Measurements from ENCODE around the gene RPS19BP1. TPM values are rescaled to one million over a fixed set of nuclear protein-coding genes. Genes with fewer than 3 reads are reported as not detected.

RPS19BP1 gene
- total RNA-seq, 4 donors from 2014 or later, result 103 to 157 (median 133) TPM

GRCh38 chr22:39486951-39487825 is 45.4 kb downstream of the RPS19BP1 start:
- TF ChIP-seq CTCF (IDR thresholded peaks at IDR 0.05), result no peak
- DNase-seq (ENCODE audit: low spot score) (no peak), ATAC-seq (ENCODE audit: low FRiP score) (no peak)

GRCh38 chr22:39482768-39483167 is 49.8 kb downstream of the RPS19BP1 start:
- TF ChIP-seq CTCF (IDR thresholded peaks at IDR 0.05), result no peak
- no peak for DNase-seq (ENCODE audit: low spot score)
- ATAC-seq (ENCODE audit: low FRiP score), result no peak

DNA sequence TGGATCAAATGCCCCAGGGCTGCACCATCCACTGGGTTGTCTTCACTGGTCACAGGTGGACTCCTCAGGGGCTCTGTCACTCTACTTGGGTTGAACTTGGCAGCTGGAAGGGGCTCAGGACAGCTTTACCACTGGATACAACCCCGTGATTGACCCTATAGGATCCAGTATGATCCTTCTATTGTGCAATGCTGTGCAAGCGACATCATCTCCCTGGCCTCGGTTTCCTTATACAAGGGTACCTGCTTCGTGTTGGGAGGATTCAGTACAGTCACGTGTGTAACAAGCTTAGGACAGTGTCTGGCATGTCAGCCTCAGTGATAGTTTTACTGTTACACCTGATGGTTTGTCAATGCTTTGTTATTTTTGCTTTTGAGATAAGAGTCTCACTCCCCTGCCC is 51.0 kb downstream of the RPS19BP1 start:
- DNase-seq (ENCODE audit: low spot score), result no peak
- no peak for ATAC-seq (ENCODE audit: low FRiP score)
- TF ChIP-seq CTCF (IDR thresholded peaks at IDR 0.05), result no peak

DNA sequence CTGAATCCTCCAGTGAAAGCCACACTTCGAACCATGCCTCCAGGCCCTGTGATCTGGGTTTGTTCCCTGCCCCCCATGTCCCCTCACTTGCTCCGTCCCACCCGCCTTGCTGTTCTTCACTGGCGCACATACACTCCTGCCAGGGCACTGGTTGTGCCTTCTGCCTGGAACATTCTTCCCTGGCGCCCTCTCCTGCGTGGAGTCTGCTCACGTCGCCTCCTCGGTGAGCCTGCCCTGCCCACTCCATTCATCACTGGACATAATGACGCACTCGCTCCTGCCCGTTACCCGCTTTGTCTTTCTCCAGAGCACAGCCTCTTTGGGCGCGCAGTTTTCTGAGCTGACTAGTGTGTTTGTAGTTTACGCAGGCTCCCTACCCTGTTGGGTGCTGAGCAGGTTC is 51.5 kb downstream of the RPS19BP1 start:
- TF ChIP-seq CTCF (IDR thresholded peaks at IDR 0.05), result no peak
- ATAC-seq (ENCODE audit: low FRiP score) (no peak), DNase-seq (ENCODE audit: low spot score) (no peak)

GRCh38 chr22:39480557-39480956 is 52.0 kb downstream of the RPS19BP1 start:
- DNase-seq (ENCODE audit: low spot score) (no peak), ATAC-seq (ENCODE audit: low FRiP score) (no peak)
- TF ChIP-seq CTCF (IDR thresholded peaks at IDR 0.05), result no peak

GRCh38 chr22:39479254-39479653 is 53.3 kb downstream of the RPS19BP1 start:
- no peak for TF ChIP-seq CTCF (IDR thresholded peaks at IDR 0.05)
- DNase-seq (ENCODE audit: low spot score), result no peak
- ATAC-seq (ENCODE audit: low FRiP score), result no peak

Other genes with a start within 250 kb of the RPS19BP1 start
- gene RPL3, start 213.1 kb downstream of the RPS19BP1 start, total RNA-seq, result 1,000 to 10,000 TPM; 1,543 to 2,117 (median 1,973) TPM
- 10 to 100 TPM in 2 of 4 donors, 1 to 10 TPM in 2; 4.4 to 11.0 (median 9.9) TPM for gene SYNGR1, start 182.8 kb downstream of the RPS19BP1 start, total RNA-seq
- gene TAB1, start 133.0 kb downstream of the RPS19BP1 start, total RNA-seq, result 10 to 100 TPM in 3 of 4 donors, 1 to 10 TPM in 1; 7.6 to 14.5 (median 11.1) TPM
- 10 to 100 TPM in 2 of 4 donors, 1 to 10 TPM in 2; 4.1 to 23.5 (median 9.9) TPM for gene MGAT3, start 75.7 kb downstream of the RPS19BP1 start, total RNA-seq
- gene MIEF1, start 30.5 kb downstream of the RPS19BP1 start, total RNA-seq, result 10 to 100 TPM; 23.6 to 46.0 (median 32.4) TPM
- gene ATF4, start 12.2 kb downstream of the RPS19BP1 start, total RNA-seq, result 100 to 1,000 TPM; 258 to 714 (median 610) TPM
- under 1 TPM; 0.09 to 0.38 (median 0.26) TPM for gene CACNA1I, start 38.0 kb upstream of the RPS19BP1 start, total RNA-seq